H1 (cell line): Measurements from ENCODE around the gene MFAP3L. TPM values are rescaled to one million over a fixed set of nuclear protein-coding genes. Genes with fewer than 3 reads are reported as not detected.

Experiments used
- CTCF ChIA-PET: fragments of 300-600 bp; sonication (Branson Sonifier 250); formaldehyde crosslinking; loops from one replicate; lab custom pipeline; 2021; ENCODE audit not compliant: partially characterized antibody; lab: Charles Lee
- POLR2A ChIA-PET: fragments of 300-600 bp; sonication (Branson Sonifier 250); formaldehyde crosslinking; loops from one replicate; lab custom pipeline; 2021; ENCODE audit warnings: inconsistent platforms; ENCODE audit not compliant: partially characterized antibody; lab: Charles Lee
- DNase-seq, 2 experiments: peaks; one replicate each; pipeline versions ENCODE4 v3.0.0 to v3.0.0-alpha.2; 2010 to 2022; ENCODE audit warnings: low spot score in 2 of 2, low read depth in 1 of 2, mixed read lengths in 1 of 2
- FAIRE-seq: peaks from 2 replicates; lab custom pipeline; 2011; peaks lifted over from hg19 to GRCh38; lab: Jason Lieb, UNC
- H2AFZ ChIP-seq: 2 replicates; pipeline ENCODE4 v1.8.1; 2012; ENCODE audit warnings: low read length, inconsistent platforms
- H2AK5ac ChIP-seq: 2 replicates; pipeline ENCODE4 v1.6.1; 2013; ENCODE audit warnings: low read depth, low read length
- H2BK120ac ChIP-seq: replicated peaks from 2 replicates; pipeline ENCODE3; 2013; ENCODE audit warnings: low read depth, low read length, inconsistent platforms
- H2BK12ac ChIP-seq: 2 replicates; pipeline ENCODE4 v1.6.1; 2013; ENCODE audit warnings: low read depth, low read length
- H2BK15ac ChIP-seq: 2 replicates; pipeline ENCODE4 v1.6.1; 2013; ENCODE audit warnings: low read length
- H2BK20ac ChIP-seq: 2 replicates; pipeline ENCODE4 v1.6.1; 2013; ENCODE audit warnings: low read length
- H2BK5ac ChIP-seq: 2 replicates; pipeline ENCODE4 v1.6.1; 2013; ENCODE audit warnings: low read depth, low read length
- H3K14ac ChIP-seq: 2 replicates; pipeline ENCODE4 v1.6.1; 2013; ENCODE audit warnings: inconsistent platforms; ENCODE audit not compliant: insufficient read length
- H3K18ac ChIP-seq: 2 replicates; pipeline ENCODE4 v1.6.1; 2013; ENCODE audit warnings: low read length; ENCODE audit errors: extremely low read depth
- H3K23ac ChIP-seq: 2 replicates; pipeline ENCODE4 v1.6.1; 2013; ENCODE audit warnings: inconsistent platforms; ENCODE audit not compliant: insufficient read length
- H3K23me2 ChIP-seq: 2 replicates; pipeline ENCODE4 v1.6.1; 2013; ENCODE audit warnings: low read depth, low read length
- H3K27ac ChIP-seq: 2 replicates; pipeline ENCODE4 v1.6.1; 2011; ENCODE audit warnings: low read depth, low read length, inconsistent platforms
- H3K27me3 ChIP-seq, 4 experiments: replicated peaks in 1 of 4; 1 replicate in 1 of 4; 2 replicates in 3 of 4; pipeline versions ENCODE4 v1.6.1 to v1.8.1; 2011 to 2013; ENCODE audit warnings: low read length in 3 of 4, mild to moderate bottlenecking in 3 of 4, inconsistent platforms in 2 of 4, mixed read lengths in 2 of 4, moderate library complexity in 1 of 4; ENCODE audit not compliant: control insufficient read depth in 3 of 4, insufficient read depth in 3 of 4; ENCODE audit errors: extremely low read depth in 1 of 4
- H3K36me3 ChIP-seq, 4 experiments: 2 replicates each; pipeline versions ENCODE4 v1.6.1 to v1.8.1; 2011 to 2013; ENCODE audit warnings: mild to moderate bottlenecking in 4 of 4, low read length in 3 of 4, moderate library complexity in 2 of 4, control low read depth in 1 of 4, inconsistent platforms in 1 of 4; ENCODE audit not compliant: insufficient read depth in 4 of 4, control insufficient read depth in 2 of 4
- H3K4ac ChIP-seq: replicated peaks from 2 replicates; pipeline ENCODE3; 2013; ENCODE audit warnings: low read length, low read depth, mixed read lengths, inconsistent platforms; ENCODE audit not compliant: insufficient read length
- H3K4me1 ChIP-seq, 4 experiments: replicated peaks in 1 of 4; 1 replicate in 1 of 4; 2 replicates in 3 of 4; pipeline versions ENCODE4 v1.6.1 to v1.8.1; 2011 to 2013; ENCODE audit warnings: low read length in 3 of 4, inconsistent platforms in 2 of 4, mixed read lengths in 1 of 4; ENCODE audit not compliant: insufficient read depth in 4 of 4, control insufficient read depth in 3 of 4
- H3K4me2 ChIP-seq, 2 experiments: 2 replicates each; pipeline versions ENCODE4 v1.6.1 to v1.8.1; 2011 to 2013; ENCODE audit warnings: low read depth in 2 of 2, low read length in 2 of 2, control low read depth in 1 of 2, inconsistent platforms in 1 of 2, mild to moderate bottlenecking in 1 of 2; ENCODE audit not compliant: insufficient read depth in 1 of 2
- H3K4me3 ChIP-seq, 4 experiments: fragments of 200-600, 300-600 bp in 1 of 4; sonication (generic), shearing (Covaris generic), sonication (Bioruptor Twin) in 1 of 4; 2 replicates each; pipeline versions ENCODE4 v1.5.1 to v1.8.1; 2011 to 2016; ENCODE audit warnings: low read length in 4 of 4, low read depth in 3 of 4, control low read depth in 2 of 4, inconsistent platforms in 2 of 4, mild to moderate bottlenecking in 2 of 4, mixed read lengths in 1 of 4, moderate library complexity in 1 of 4; ENCODE audit not compliant: insufficient read depth in 2 of 4; ENCODE audit errors: extremely low read depth in 1 of 4
- H3K56ac ChIP-seq: replicated peaks from 2 replicates; pipeline ENCODE3; 2013; ENCODE audit warnings: low read depth, mild to moderate bottlenecking, mixed read lengths, low read length, inconsistent platforms; ENCODE audit not compliant: insufficient read length
- H3K79me1 ChIP-seq: 2 replicates; pipeline ENCODE4 v1.6.1; 2013; ENCODE audit warnings: low read depth, low read length, control low read depth
- H3K79me2 ChIP-seq, 2 experiments: 2 replicates each; pipeline versions ENCODE4 v1.6.1 to v1.8.1; 2012 to 2013; ENCODE audit warnings: low read length in 2 of 2, mild to moderate bottlenecking in 2 of 2, inconsistent platforms in 1 of 2; ENCODE audit not compliant: insufficient read depth in 2 of 2, control insufficient read depth in 1 of 2
- H3K9ac ChIP-seq, 4 experiments: replicated peaks in 1 of 4; 1 replicate in 1 of 4; 2 replicates in 3 of 4; pipeline versions ENCODE4 v1.6.1 to v1.8.1; 2011 to 2013; ENCODE audit warnings: low read depth in 3 of 4, low read length in 3 of 4, control low read depth in 2 of 4, mild to moderate bottlenecking in 2 of 4, moderate library complexity in 2 of 4, inconsistent platforms in 1 of 4; ENCODE audit errors: extremely low read depth in 1 of 4
- H3K9me3 ChIP-seq, 2 experiments: 2 replicates each; pipeline versions ENCODE4 v1.6.1 to v1.8.1; 2012 to 2013; ENCODE audit warnings: mild to moderate bottlenecking in 2 of 2, moderate library complexity in 2 of 2, control low read depth in 1 of 2, inconsistent platforms in 1 of 2, low read depth in 1 of 2, low read length in 1 of 2, mixed read lengths in 1 of 2; ENCODE audit not compliant: insufficient read depth in 2 of 2
- H4K20me1 ChIP-seq, 2 experiments: replicated peaks in 1 of 2; 2 replicates each; pipeline versions ENCODE3 to v1.8.1; 2011 to 2013; ENCODE audit warnings: inconsistent platforms in 2 of 2, low read length in 2 of 2, mild to moderate bottlenecking in 1 of 2; ENCODE audit not compliant: insufficient read depth in 2 of 2, control insufficient read depth in 1 of 2
- H4K5ac ChIP-seq: 2 replicates; pipeline ENCODE4 v1.6.1; 2013; ENCODE audit warnings: low read length, low read depth, mixed read lengths, inconsistent platforms; ENCODE audit not compliant: insufficient read length
- H4K8ac ChIP-seq: 2 replicates; pipeline ENCODE4 v1.8.0; 2013; ENCODE audit warnings: mild to moderate bottlenecking, moderate library complexity, low read length, inconsistent platforms; ENCODE audit not compliant: insufficient read depth; ENCODE audit errors: extremely low read depth
- H4K91ac ChIP-seq: replicated peaks from 2 replicates; pipeline ENCODE3; 2013; ENCODE audit warnings: low read length, mixed read lengths, inconsistent platforms; ENCODE audit not compliant: insufficient read length
- ASH2L ChIP-seq: fragments of 200-600, 300-600 bp; sonication (generic); IDR thresholded peaks from one replicate; pipeline ENCODE4 v1.7.1; 2017; ENCODE audit warnings: low read length
- BRCA1 ChIP-seq: IDR thresholded peaks from 2 replicates; pipeline ENCODE4 v1.6.1; 2012; ENCODE audit warnings: low read depth, low read length, improper control_type of control experiment
- CHD1 ChIP-seq: IDR thresholded peaks from 2 replicates; pipeline ENCODE4 v1.6.1; 2012; ENCODE audit warnings: low read depth, low read length, improper control_type of control experiment
- FOSL1 ChIP-seq: IDR thresholded peaks from 2 replicates; pipeline ENCODE4 v1.6.1; 2011; ENCODE audit warnings: mild to moderate bottlenecking, low read depth, low read length, moderate library complexity; ENCODE audit not compliant: insufficient read depth
- GABPA ChIP-seq: IDR thresholded peaks from 2 replicates; pipeline ENCODE4 v1.6.1; 2011; ENCODE audit warnings: mild to moderate bottlenecking, low read length, moderate library complexity, borderline replicate concordance; ENCODE audit not compliant: insufficient read depth
- KDM1A ChIP-seq: fragments of 200-600, 300-600 bp; sonication (generic); IDR thresholded peaks from 2 replicates; pipeline ENCODE4 v1.7.1; 2016; ENCODE audit warnings: mild to moderate bottlenecking, low read length, borderline replicate concordance
- MAFK ChIP-seq: IDR thresholded peaks from 2 replicates; pipeline ENCODE4 v1.6.1; 2012; ENCODE audit warnings: low read depth, mild to moderate bottlenecking, improper control_type of control experiment, low read length
- PHF8 ChIP-seq: fragments of 200-600 bp; sonication (generic); conservative IDR thresholded peaks from 2 replicates; pipeline ENCODE4 v1.7.1; 2012; ENCODE audit warnings: low read depth, mild to moderate bottlenecking, inconsistent platforms, low read length, moderate library complexity
- SAP30 ChIP-seq: fragments of 300-600 bp; sonication (generic); IDR thresholded peaks from 2 replicates; pipeline ENCODE4 v1.7.1; 2012; ENCODE audit warnings: low read length, moderate library complexity, mild to moderate bottlenecking, inconsistent platforms; ENCODE audit not compliant: insufficient read depth, insufficient replicate concordance
- SIN3A ChIP-seq, 2 experiments: IDR thresholded peaks in 1 of 2; conservative IDR thresholded peaks in 1 of 2; 2 replicates each; pipeline ENCODE4 v1.6.1; 2011 to 2012; ENCODE audit warnings: low read length in 2 of 2, improper control_type of control experiment in 1 of 2, low read depth in 1 of 2, mild to moderate bottlenecking in 1 of 2
- SIX5 ChIP-seq: IDR thresholded peaks from 2 replicates; pipeline ENCODE4 v1.6.1; 2011; ENCODE audit warnings: mild to moderate bottlenecking, low read depth, low read length
- SP1 ChIP-seq: IDR thresholded peaks from 2 replicates; pipeline ENCODE4 v1.6.1; 2011; ENCODE audit warnings: low read depth, low read length
- TAF1 ChIP-seq: IDR thresholded peaks from 2 replicates; pipeline ENCODE4 v1.6.1; 2011; ENCODE audit warnings: mild to moderate bottlenecking, low read depth, low read length
- TBP ChIP-seq: IDR thresholded peaks from 2 replicates; pipeline ENCODE4 v1.6.1; 2011; ENCODE audit warnings: low read depth, low read length, improper control_type of control experiment
- TCF12 ChIP-seq: IDR thresholded peaks from 2 replicates; pipeline ENCODE4 v1.6.1; 2011; ENCODE audit warnings: low read depth, mild to moderate bottlenecking, low read length
- WGBS, 2 experiments: shearing (Covaris generic) in 1 of 2; methylation state at CpG; one replicate each; pipeline versions ENCODE4 v1.1.6 to v1.1.7; 2013 to 2015; ENCODE audit warnings: low lambda C conversion rate in 2 of 2, mixed read lengths in 2 of 2, inconsistent platforms in 1 of 2, low coverage in 1 of 2, missing lambda C conversion rate in 1 of 2; ENCODE audit not compliant: insufficient replicate concordance in 2 of 2, insufficient coverage in 1 of 2, insufficient read length in 1 of 2; ENCODE audit errors: extremely low coverage in 1 of 2, missing lambda C conversion rate in 1 of 2; 5-methylcytosine and 5-hydroxymethylcytosine counted together
- polyA plus RNA-seq, 7 experiments: library from polyadenylated mRNA; depleted of rRNA in 3 of 7; stranded (reverse) in 5 of 7; unstranded in 2 of 7; fragments of >200 nt in 5 of 7; fragments of 200-250 nt in 2 of 7; gene quantifications; 1 replicate in 5 of 7; 2 replicates in 1 of 7; 4 replicates in 1 of 7; pipeline versions ENCODE4 v1.2.1 to v1.2.3, GENCODE V29; 2011 to 2013; ENCODE audit warnings: missing spikeins in 2 of 7, mixed read lengths in 2 of 7
- total RNA-seq: library from RNA; stranded (reverse); fragmentation: NEBNext Ultra II Directional; extraction: Animal tissue kit (Norgen Biotek cat#: 25700); gene quantifications from 2 replicates; pipeline ENCODE4 v1.2.1, GENCODE V29; 2021

MFAP3L gene
- total and polyA plus RNA-seq, 2 of the 8 experiments (the other 6 are each of a cell fraction or from before 2014, with no cell fraction given) = 7.0 to 9.8 TPM

DNA sequence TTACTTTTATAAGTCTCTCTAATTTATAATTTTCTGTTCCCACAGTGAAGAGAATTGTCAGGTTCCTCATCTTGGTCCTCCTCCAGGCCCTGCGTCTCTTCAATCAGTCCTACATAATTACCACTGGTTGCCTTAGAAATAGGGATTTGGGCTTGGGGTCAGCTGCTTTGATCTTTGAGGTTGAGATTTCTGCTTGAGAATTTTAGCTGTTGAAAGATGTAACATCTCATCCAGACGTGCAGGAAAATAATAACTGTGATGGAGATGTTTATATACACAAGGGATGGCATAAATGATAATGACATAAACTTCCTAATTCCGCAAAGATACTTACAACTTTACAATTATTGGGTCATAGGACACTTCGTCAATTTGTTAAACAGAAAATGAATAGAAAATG lies 33.2 kb upstream of the MFAP3L start:
- POLR2A ChIA-PET = interaction anchor here (1.3 kb wide), 1 partner anchor 11 kb away, joined by 3 read pairs; no protein-coding TSS in a partner anchor
- no peak overlapping the region for H3K14ac ChIP-seq
- no peaks in the 10 kb centered on the region for H3K9me3 ChIP-seq
- no peak overlapping the region for H3K4me3 ChIP-seq
- no peak overlapping the region for H3K4ac ChIP-seq
- H2BK120ac ChIP-seq = no peak overlapping the region
- CTCF ChIA-PET = interaction anchor here (1.0 to 1.8 kb wide), 2 partner anchors 12 to 248 kb away, joined by 3 to 6 read pairs; no protein-coding TSS in a partner anchor
- H3K27me3 ChIP-seq = peaks cover 0 to 2% (median 0%) of the 10 kb centered on the region in 4 experiments; a peak in 1 of 7 replicates
- no peak overlapping the region for H4K91ac ChIP-seq
- H3K18ac ChIP-seq = no peak overlapping the region
- no peaks in the 10 kb centered on the region for H3K79me1 ChIP-seq
- no peak overlapping the region for H2BK5ac ChIP-seq
- H3K27ac ChIP-seq = no peak overlapping the region
- no peak overlapping the region for H2BK15ac ChIP-seq
- H3K4me1 ChIP-seq = peaks cover 0 to 5% (median 0%) of the 10 kb centered on the region in 4 experiments; a peak in 1 of 7 replicates
- H3K79me2 ChIP-seq = no peaks in the 10 kb centered on the region
- H3K4me2 ChIP-seq = no peak overlapping the region
- H3K9ac ChIP-seq = no peak overlapping the region
- no peak overlapping the region for H2AFZ ChIP-seq
- peaks cover 0 to 8% (median 3%) of the 10 kb centered on the region in 4 experiments; a peak in 4 of 8 replicates for H3K36me3 ChIP-seq
- DNase-seq (no peak), FAIRE-seq (no peak)
- no peak overlapping the region for H3K23ac ChIP-seq
- no peak overlapping the region for H3K56ac ChIP-seq
- WGBS, 2 experiments = 89% methylated on average over 4 of the region's 4 CpGs; no CpG with 5 or more reads in 1 of the 2 experiments
- no peak overlapping the region for H2AK5ac ChIP-seq
- no peak overlapping the region for H2BK12ac ChIP-seq
- no peaks in the 10 kb centered on the region for H4K20me1 ChIP-seq
- no peak overlapping the region for H2BK20ac ChIP-seq
- no peaks in the 10 kb centered on the region for H3K23me2 ChIP-seq
- H4K8ac ChIP-seq = no peak overlapping the region
- no peak overlapping the region for H4K5ac ChIP-seq
- TF ChIP-seq PHF8 = no peak
- TF ChIP-seq FOSL1 = no peak
- TF ChIP-seq CHD1 = no peak
- TF ChIP-seq KDM1A = no peak
- no peak for TF ChIP-seq SIX5
- TF ChIP-seq TAF1 = no peak
- TF ChIP-seq TCF12 = no peak
- TF ChIP-seq TBP = no peak
- no peak for TF ChIP-seq BRCA1
- no peak for TF ChIP-seq SAP30
- TF ChIP-seq SP1 = no peak
- no peak for TF ChIP-seq GABPA
- no peak for TF ChIP-seq SIN3A (conservative IDR thresholded peaks at IDR 0.05 in 1 of 2, IDR thresholded peaks at IDR 0.05 in 1 of 2; ENCODE audit: low read depth in 1 of 2, low read length in 2 of 2)
- TF ChIP-seq ASH2L = no peak
- TF ChIP-seq MAFK = no peak
